Esophagus muscularis mucosa (tissue), 4 donors: ENCODE data around the gene MORN5. TPM values are rescaled to one million over a fixed set of nuclear protein-coding genes. Genes with fewer than 3 reads are reported as not detected.

Source experiments
- DNase-seq: peaks from one replicate; pipeline ENCODE4 v3.0.0-alpha.2; 2017; ENCODE audit errors: extremely low spot score
- H3K27ac ChIP-seq, 4 donors: fragments of 200-600 bp; sonication (generic); replicated peaks in 1 of 4; 1 replicate in 3 of 4; 2 replicates in 1 of 4; pipeline ENCODE4 v1.5.1; 2016 to 2019; ENCODE audit warnings: mild to moderate bottlenecking in 1 of 4
- H3K27me3 ChIP-seq, 4 donors: fragments of 200-600 bp; sonication (generic); one replicate each; pipeline versions ENCODE4 v1.5.1 to v1.6.0; 2016 to 2019
- H3K36me3 ChIP-seq, 4 donors: fragments of 200-600 bp; sonication (generic); one replicate each; pipeline ENCODE4 v1.5.1; 2016 to 2019
- H3K4me1 ChIP-seq, 4 donors: fragments of 200-600 bp; sonication (generic); one replicate each; pipeline ENCODE4 v1.5.1; 2016 to 2019
- H3K4me3 ChIP-seq, 4 donors: fragments of 200-600 bp; sonication (generic); 1 replicate in 2 of 4; 2 replicates in 2 of 4; pipeline ENCODE4 v1.5.1; 2016 to 2019; ENCODE audit warnings: mild to moderate bottlenecking in 4 of 4, moderate library complexity in 1 of 4
- H3K9me3 ChIP-seq, 4 donors: fragments of 200-600 bp; sonication (generic); 1 replicate in 3 of 4; 2 replicates in 1 of 4; pipeline ENCODE4 v1.5.1; 2016 to 2019
- CTCF ChIP-seq, 3 experiments: fragments of 200-600 bp in 2 of 3; fragments of 450-650 bp in 1 of 3; sonication (generic) in 2 of 3; IDR thresholded peaks; one replicate each; pipeline ENCODE4 v1.5.1; 2017 to 2019; ENCODE audit warnings: antibody characterized with exemption in 3 of 3, mild to moderate bottlenecking in 2 of 3, moderate library complexity in 1 of 3
- EP300 ChIP-seq: sonication (generic); formaldehyde crosslinking; IDR thresholded peaks from one replicate; pipeline ENCODE4 v1.6.1; 2017; ENCODE audit warnings: antibody characterized with exemption
- POLR2A ChIP-seq: fragments of 450-650 bp; IDR thresholded peaks from one replicate; pipeline ENCODE4 v1.6.1; 2017; ENCODE audit warnings: antibody characterized with exemption, moderate library complexity, mild to moderate bottlenecking, low read depth
- POLR2AphosphoS5 ChIP-seq, 2 donors: sonication (generic); formaldehyde crosslinking; IDR thresholded peaks; one replicate each; pipeline ENCODE4 v1.6.1; 2017; ENCODE audit warnings: antibody characterized with exemption in 2 of 2
- WGBS: methylation state at CpG from one replicate; pipeline ENCODE4 v1.1.5; 2018; 5-methylcytosine and 5-hydroxymethylcytosine counted together
- intact Hi-C: fragments of 100-400 bp; cut with DNase I; formaldehyde crosslinking; loops from one replicate; pipeline ENCODE4 v1.15.1; 2023
- total RNA-seq, 4 donors: library from RNA; depleted of rRNA; stranded (reverse); fragments of >200 nt; gene quantifications; one replicate each; pipeline versions ENCODE4 v1.1.0 to v1.2.1, GENCODE V29; 2016

The MORN5 gene
- total RNA-seq, 4 donors from 2014 or later, result 3.9 to 5.8 TPM; not detected in 2

DNA sequence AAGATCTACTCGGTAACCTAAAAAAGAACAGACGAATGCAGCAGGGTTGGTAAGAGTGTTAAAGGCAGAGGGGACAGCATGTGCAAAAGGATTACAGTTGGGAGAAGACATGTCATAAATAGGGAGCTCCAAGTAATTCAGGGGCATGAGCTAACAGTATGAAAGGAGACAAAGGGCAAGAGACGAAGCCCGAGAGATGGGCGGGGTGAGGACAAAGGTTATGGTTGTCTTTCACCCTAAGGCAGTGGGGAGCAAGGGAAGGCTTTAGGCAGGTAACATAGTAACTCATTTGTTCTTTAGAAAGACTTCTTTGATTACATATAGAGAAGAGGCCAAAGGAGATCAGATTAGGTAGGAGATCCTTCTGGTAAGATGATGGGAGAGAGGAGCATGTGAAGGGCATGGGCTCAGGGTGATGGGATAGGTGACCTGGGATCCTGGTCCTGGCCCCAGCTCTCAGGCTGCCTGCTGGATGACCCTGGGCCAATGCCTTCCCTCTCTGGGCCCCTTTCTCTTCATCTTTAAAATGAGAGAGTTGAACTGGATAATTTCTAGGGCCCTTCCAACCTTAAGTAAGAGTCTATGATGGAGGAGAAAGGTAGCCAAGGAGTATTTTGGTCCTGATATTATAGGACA lies 19.5 kb downstream of the MORN5 start:
- Histone ChIP-seq H3K36me3 (peaks cover 0 to 9% (median 0%) of the 10 kb centered on the region in 4 donors), H3K4me1 (no peaks in the 10 kb centered on the region), H3K9me3 (no peaks in the 10 kb centered on the region), H3K27me3 (no peaks in the 10 kb centered on the region), H3K4me3 (no peak overlapping the region), H3K27ac (no peak overlapping the region)
- no peak for DNase-seq
- 88% methylated on average over 5 of the region's 5 CpGs for WGBS
- intact Hi-C loops, result no loop called here
- TF ChIP-seq CTCF (IDR thresholded peaks at IDR 0.05) (no peak), POLR2AphosphoS5 (IDR thresholded peaks at IDR 0.05) (no peak), POLR2A (no peak), EP300 (no peak)

GRCh38 chr9:122179690-122180074 lies 20.0 kb downstream of the MORN5 start:
- peaks cover 0 to 9% (median 0%) of the 10 kb centered on the region in 4 donors for H3K36me3 ChIP-seq
- H3K27ac ChIP-seq, result no peak overlapping the region
- no peaks in the 10 kb centered on the region for H3K9me3 ChIP-seq
- 76% methylated on average over 2 of the region's 2 CpGs for WGBS
- no peak for DNase-seq
- H3K4me1 ChIP-seq, result no peaks in the 10 kb centered on the region
- H3K4me3 ChIP-seq, result no peak overlapping the region
- no peak for TF ChIP-seq POLR2AphosphoS5 (IDR thresholded peaks at IDR 0.05)
- TF ChIP-seq EP300, result no peak
- no peak for TF ChIP-seq POLR2A
- TF ChIP-seq CTCF (IDR thresholded peaks at IDR 0.05), result no peak
- H3K27me3 ChIP-seq, result no peaks in the 10 kb centered on the region
- intact Hi-C loops, result no loop called here

DNA sequence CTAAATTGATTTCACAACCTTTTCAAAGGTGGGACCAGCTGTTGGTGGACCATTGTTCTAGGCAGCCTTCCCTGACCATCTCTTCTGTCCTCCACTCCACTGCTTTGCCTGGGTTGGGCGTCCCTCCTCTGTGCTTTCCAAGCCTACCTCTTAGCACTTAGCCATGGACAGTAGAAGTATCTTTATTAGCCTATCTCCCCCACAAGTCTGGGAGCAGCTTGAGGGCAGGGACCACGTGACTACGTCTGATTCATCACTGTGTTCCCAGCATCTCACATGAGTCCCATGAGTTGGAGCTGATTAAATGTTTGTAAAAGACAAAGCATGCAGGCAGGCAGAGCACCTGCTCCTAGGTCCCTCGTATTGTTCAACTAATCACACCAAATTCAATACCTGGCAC lies 20.9 kb downstream of the MORN5 start:
- H3K27me3 ChIP-seq, result no peaks in the 10 kb centered on the region
- TF ChIP-seq POLR2AphosphoS5 (IDR thresholded peaks at IDR 0.05) (no peak), POLR2A (no peak), EP300 (no peak), CTCF (IDR thresholded peaks at IDR 0.05) (no peak)
- DNase-seq, result no peak
- no peak overlapping the region for H3K4me3 ChIP-seq
- no peak overlapping the region for H3K27ac ChIP-seq
- intact Hi-C loops, result no loop called here
- peaks cover 0 to 9% (median 0%) of the 10 kb centered on the region in 4 donors for H3K36me3 ChIP-seq
- WGBS, result 69% methylated on average over 4 of the region's 4 CpGs
- no peaks in the 10 kb centered on the region for H3K9me3 ChIP-seq
- no peaks in the 10 kb centered on the region for H3K4me1 ChIP-seq

GRCh38 chr9:122183501-122183900 lies 23.8 kb downstream of the MORN5 start:
- 63% methylated on average over 7 of the region's 7 CpGs for WGBS
- Histone ChIP-seq H3K27me3 (no peaks in the 10 kb centered on the region), H3K4me3 (no peak overlapping the region), H3K36me3 (peaks cover 0 to 6% (median 0%) of the 10 kb centered on the region in 4 donors), H3K9me3 (no peaks in the 10 kb centered on the region), H3K4me1 (no peaks in the 10 kb centered on the region), H3K27ac (no peak overlapping the region)
- no peak for TF ChIP-seq POLR2AphosphoS5 (IDR thresholded peaks at IDR 0.05)
- no peak for TF ChIP-seq POLR2A
- no peak for TF ChIP-seq EP300
- TF ChIP-seq CTCF (IDR thresholded peaks at IDR 0.05), result no peak
- intact Hi-C loops, result no loop called here
- no peak for DNase-seq

DNA sequence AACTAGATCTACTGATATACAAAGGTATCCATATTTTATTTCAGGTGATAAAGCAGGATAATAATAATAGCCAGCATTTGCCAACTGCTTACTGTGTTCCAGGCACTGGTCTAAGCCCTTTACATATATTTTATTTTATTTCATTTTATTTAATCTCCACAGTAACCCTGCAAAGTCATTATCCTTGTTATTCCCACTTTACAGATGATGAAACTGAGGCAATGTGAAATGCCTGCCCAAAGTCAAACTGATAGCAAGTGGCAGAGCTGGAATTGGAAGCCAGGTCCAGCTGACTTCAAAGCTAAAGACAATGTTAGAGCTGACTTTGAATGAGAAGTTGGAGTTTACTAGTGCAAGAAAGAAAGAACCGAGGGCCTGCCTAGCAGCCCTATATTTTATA lies 24.8 kb downstream of the MORN5 start:
- DNase-seq, result no peak
- Histone ChIP-seq H3K9me3 (no peaks in the 10 kb centered on the region), H3K4me3 (no peak overlapping the region), H3K27ac (no peak overlapping the region), H3K27me3 (no peaks in the 10 kb centered on the region), H3K4me1 (no peaks in the 10 kb centered on the region), H3K36me3 (peaks cover 0 to 3% (median 0%) of the 10 kb centered on the region in 4 donors)
- 82% methylated on average over 1 of the region's 1 CpG for WGBS
- no peak for TF ChIP-seq POLR2A
- TF ChIP-seq CTCF (IDR thresholded peaks at IDR 0.05), result no peak
- TF ChIP-seq EP300, result no peak
- no peak for TF ChIP-seq POLR2AphosphoS5 (IDR thresholded peaks at IDR 0.05)
- intact Hi-C loops, result no loop called here
